Liver (tissue), 2 donors: ENCODE data around the gene RAB35.

Experiments used
- CTCF ChIP-seq: fragments of 150-350 bp; IDR thresholded peaks from 2 replicates; pipeline ENCODE4 v1.5.1; 2017; ENCODE audit warnings: improper control_type of control experiment, low read depth, low read length; ENCODE audit not compliant: missing input control
- TF ChIP-seq, protein P1 (sequence below): IDR thresholded peaks from 2 replicates; pipeline ENCODE4 v1.6.1; 2016; ENCODE audit warnings: antibody characterized with exemption, mild to moderate bottlenecking
- donor health status: healthy.

- TF ChIP-seq, protein P1, sequence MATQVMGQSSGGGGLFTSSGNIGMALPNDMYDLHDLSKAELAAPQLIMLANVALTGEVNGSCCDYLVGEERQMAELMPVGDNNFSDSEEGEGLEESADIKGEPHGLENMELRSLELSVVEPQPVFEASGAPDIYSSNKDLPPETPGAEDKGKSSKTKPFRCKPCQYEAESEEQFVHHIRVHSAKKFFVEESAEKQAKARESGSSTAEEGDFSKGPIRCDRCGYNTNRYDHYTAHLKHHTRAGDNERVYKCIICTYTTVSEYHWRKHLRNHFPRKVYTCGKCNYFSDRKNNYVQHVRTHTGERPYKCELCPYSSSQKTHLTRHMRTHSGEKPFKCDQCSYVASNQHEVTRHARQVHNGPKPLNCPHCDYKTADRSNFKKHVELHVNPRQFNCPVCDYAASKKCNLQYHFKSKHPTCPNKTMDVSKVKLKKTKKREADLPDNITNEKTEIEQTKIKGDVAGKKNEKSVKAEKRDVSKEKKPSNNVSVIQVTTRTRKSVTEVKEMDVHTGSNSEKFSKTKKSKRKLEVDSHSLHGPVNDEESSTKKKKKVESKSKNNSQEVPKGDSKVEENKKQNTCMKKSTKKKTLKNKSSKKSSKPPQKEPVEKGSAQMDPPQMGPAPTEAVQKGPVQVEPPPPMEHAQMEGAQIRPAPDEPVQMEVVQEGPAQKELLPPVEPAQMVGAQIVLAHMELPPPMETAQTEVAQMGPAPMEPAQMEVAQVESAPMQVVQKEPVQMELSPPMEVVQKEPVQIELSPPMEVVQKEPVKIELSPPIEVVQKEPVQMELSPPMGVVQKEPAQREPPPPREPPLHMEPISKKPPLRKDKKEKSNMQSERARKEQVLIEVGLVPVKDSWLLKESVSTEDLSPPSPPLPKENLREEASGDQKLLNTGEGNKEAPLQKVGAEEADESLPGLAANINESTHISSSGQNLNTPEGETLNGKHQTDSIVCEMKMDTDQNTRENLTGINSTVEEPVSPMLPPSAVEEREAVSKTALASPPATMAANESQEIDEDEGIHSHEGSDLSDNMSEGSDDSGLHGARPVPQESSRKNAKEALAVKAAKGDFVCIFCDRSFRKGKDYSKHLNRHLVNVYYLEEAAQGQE, result no peak
- TF ChIP-seq CTCF, result no peak
These were observed 21.2 kb downstream of the RAB35 start for GRCh38 chr12:120095331-120095730.
